HCT116 (cell line): ENCODE results near the gene PLD3. TPM values are rescaled to one million over a fixed set of nuclear protein-coding genes. Genes with fewer than 3 reads are reported as not detected.

Experiments
- ATAC-seq: fragments of 200-7000 bp; cut with Tn5 transposase; 2 replicates; pipeline ENCODE4 v1.9.1; 2020; ENCODE audit warnings: mild to moderate bottlenecking, moderate library complexity
- BruUV-seq: library from RNA; stranded (reverse); fragments of 400-500 nt; replicated peaks from 2 replicates; lab custom pipeline; 2021; lab: Mats Ljungman, UMichigan
- CTCF ChIA-PET: fragments of 300-600 bp; sonication (Branson Sonifier 250); formaldehyde crosslinking; loops from one replicate; lab custom pipeline; 2021; ENCODE audit warnings: antibody characterized with exemption; lab: Charles Lee
- POLR2A ChIA-PET: fragments of 300-600, 350-600 bp; sonication (Branson Sonifier 250); formaldehyde crosslinking; loops from one replicate; lab custom pipeline; 2021; ENCODE audit warnings: antibody characterized with exemption; lab: Charles Lee
- RAD21 ChIA-PET, 2 experiments: fragments of 300-600 bp; sonication (Branson Sonifier 250); formaldehyde crosslinking; loops; one replicate each; lab custom pipeline; 2023; ENCODE audit warnings: low total read pairs in 2 of 2; ENCODE audit not compliant: uncharacterized antibody in 2 of 2, unreplicated experiment in 2 of 2, low non-redundant PET in 1 of 2; lab: Charles Lee
- DNase-seq: peaks from one replicate; pipeline ENCODE4 v3.0.0-alpha.2; 2010; ENCODE audit warnings: low read depth, low spot score
- H2AFZ ChIP-seq: fragments of 200-600 bp; shearing (Covaris generic), sonication (generic); 2 replicates; pipeline ENCODE4 v1.6.1; 2017; ENCODE audit warnings: low read depth, mixed run types, mixed read lengths, antibody characterized with exemption, low read length; ENCODE audit not compliant: poor library complexity, severe bottlenecking
- H3K27ac ChIP-seq: 2 replicates; pipeline ENCODE4 v1.5.1; 2012; ENCODE audit warnings: low read depth, low read length
- H3K27me3 ChIP-seq: fragments of 200-600 bp; sonication (generic); 2 replicates; pipeline ENCODE4 v1.6.1; 2016; ENCODE audit warnings: mixed run types, low read length, mixed read lengths; ENCODE audit not compliant: insufficient read depth
- H3K36me3 ChIP-seq, 2 experiments: fragments of 200-500 bp in 1 of 2; fragments of 200-600 bp in 1 of 2; sonication (Bioruptor generic) in 1 of 2; sonication (generic) in 1 of 2; 2 replicates each; pipeline versions ENCODE4 v1.5.1 to v1.6.1; 2014 to 2016; ENCODE audit warnings: low read length in 2 of 2, inconsistent platforms in 1 of 2, mixed read lengths in 1 of 2, mixed run types in 1 of 2; ENCODE audit not compliant: insufficient read depth in 2 of 2, control insufficient read depth in 1 of 2
- H3K4me1 ChIP-seq, 2 experiments: fragments of 200-600 bp in 1 of 2; sonication (generic) in 1 of 2; 2 replicates each; pipeline versions ENCODE4 v1.5.1 to v1.6.1; 2012 to 2017; ENCODE audit warnings: low read length in 2 of 2, inconsistent platforms in 1 of 2, mild to moderate bottlenecking in 1 of 2, mixed read lengths in 1 of 2, mixed run types in 1 of 2, moderate library complexity in 1 of 2; ENCODE audit not compliant: insufficient read depth in 2 of 2, control insufficient read depth in 1 of 2
- H3K4me2 ChIP-seq: fragments of 200-600 bp; sonication (generic); 2 replicates; pipeline ENCODE4 v1.6.1; 2017; ENCODE audit warnings: mixed run types, low read length, mixed read lengths
- H3K4me3 ChIP-seq, 2 experiments: fragments of 200-600 bp in 1 of 2; sonication (generic) in 1 of 2; replicated peaks in 1 of 2; 2 replicates each; pipeline ENCODE4 v1.5.1; 2011 to 2016; ENCODE audit warnings: low read length in 2 of 2, control low read depth in 1 of 2, low read depth in 1 of 2, mild to moderate bottlenecking in 1 of 2, mixed read lengths in 1 of 2, mixed run types in 1 of 2
- H3K79me2 ChIP-seq: fragments of 200-600 bp; sonication (generic); 2 replicates; pipeline ENCODE4 v1.6.1; 2017; ENCODE audit warnings: mild to moderate bottlenecking, mixed run types, low read length, moderate library complexity, mixed read lengths; ENCODE audit not compliant: insufficient read depth
- H3K9ac ChIP-seq: fragments of 200-600 bp; sonication (generic); 2 replicates; pipeline ENCODE4 v1.6.1; 2016; ENCODE audit warnings: low read length, mixed read lengths
- H3K9me2 ChIP-seq: fragments of 200-600 bp; sonication (generic), shearing (Covaris generic); 2 replicates; pipeline ENCODE4 v1.6.1; 2017; ENCODE audit warnings: mixed run types, mild to moderate bottlenecking, moderate library complexity; ENCODE audit not compliant: insufficient read depth
- H3K9me3 ChIP-seq, 2 experiments: fragments of 200-500 bp in 1 of 2; fragments of 200-600 bp in 1 of 2; sonication (Bioruptor generic) in 1 of 2; sonication (generic) in 1 of 2; 2 replicates each; pipeline ENCODE4 v1.6.1; 2014 to 2017; ENCODE audit warnings: low read length in 2 of 2, mixed read lengths in 2 of 2, inconsistent platforms in 1 of 2, low read depth in 1 of 2, mild to moderate bottlenecking in 1 of 2, mixed run types in 1 of 2, moderate library complexity in 1 of 2; ENCODE audit not compliant: control insufficient read depth in 1 of 2, insufficient read depth in 1 of 2
- H4K20me1 ChIP-seq: fragments of 200-600 bp; sonication (generic), shearing (Covaris generic); 2 replicates; pipeline ENCODE4 v1.6.1; 2017; ENCODE audit warnings: mixed run types, mild to moderate bottlenecking, moderate library complexity; ENCODE audit not compliant: insufficient read depth
- MAX ChIP-seq: IDR thresholded peaks from 2 replicates; pipeline ENCODE4 v1.6.1; 2012
- POLR2AphosphoS5 ChIP-seq: IDR thresholded peaks from 2 replicates; pipeline ENCODE4 v1.6.1; 2011; ENCODE audit warnings: mild to moderate bottlenecking, low read depth, low read length, moderate library complexity
- SRF ChIP-seq: IDR thresholded peaks from 2 replicates; pipeline ENCODE4 v1.6.1; 2012; ENCODE audit warnings: low read depth
- TCF7L2 ChIP-seq: IDR thresholded peaks from 2 replicates; pipeline ENCODE4 v1.7.0; 2011; ENCODE audit warnings: borderline replicate concordance, inconsistent platforms; ENCODE audit not compliant: insufficient read depth, insufficient read length; ENCODE audit errors: extremely low read depth
- YY1 ChIP-seq: IDR thresholded peaks from 2 replicates; pipeline ENCODE4 v1.6.1; 2011; ENCODE audit warnings: low read length, low read depth, moderate library complexity, mild to moderate bottlenecking; ENCODE audit not compliant: insufficient replicate concordance; ENCODE audit errors: extremely low read depth
- intact Hi-C: fragments of 100-400 bp; cut with micrococcal nuclease; formaldehyde crosslinking; loops from 2 replicates; pipeline ENCODE4 v1.10.0; 2022
- total RNA-seq: library from RNA; stranded (reverse); gene quantifications from one replicate; pipeline ENCODE4 v1.2.1, GENCODE V29; 2021; ENCODE audit not compliant: unreplicated experiment
- TF ChIP-seq, protein P1 (sequence below): IDR thresholded peaks from 2 replicates; pipeline ENCODE4 v1.6.1; 2012
- TF ChIP-seq, protein P2 (sequence below), 3 experiments: fragments of 200-600 bp in 1 of 3; sonication (generic) in 1 of 3; IDR thresholded peaks in 2 of 3; conservative IDR thresholded peaks in 1 of 3; 2 replicates each; pipeline ENCODE4 v1.5.1; 2012 to 2017; ENCODE audit warnings: low read depth in 2 of 3, low read length in 2 of 3, antibody characterized with exemption in 1 of 3, borderline replicate concordance in 1 of 3, control low read depth in 1 of 3, mild to moderate bottlenecking in 1 of 3, mixed read lengths in 1 of 3, mixed run types in 1 of 3, moderate library complexity in 1 of 3; ENCODE audit not compliant: insufficient read depth in 1 of 3

PLD3 gene
- total RNA-seq, 1 experiment from 2014 or later, result 123 TPM

GRCh38 chr19:40392894-40393517, 44.5 kb downstream of the PLD3 start (continued):
- TF ChIP-seq YY1, result no peak
- TF ChIP-seq, protein P1, sequence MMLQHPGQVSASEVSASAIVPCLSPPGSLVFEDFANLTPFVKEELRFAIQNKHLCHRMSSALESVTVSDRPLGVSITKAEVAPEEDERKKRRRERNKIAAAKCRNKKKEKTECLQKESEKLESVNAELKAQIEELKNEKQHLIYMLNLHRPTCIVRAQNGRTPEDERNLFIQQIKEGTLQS, result no peak

GRCh38 chr19:40393894-40394815, 45.7 kb downstream of the PLD3 start:
- ATAC-seq, result no peak
- no peak for DNase-seq
- CTCF ChIA-PET, result interaction anchor here (1.7 kb wide), 1 partner anchor 27 kb away, joined by 6 read pairs; no protein-coding TSS in a partner anchor
- intact Hi-C loops, result no loop called here
- no peak for TF ChIP-seq MAX
- TF ChIP-seq, protein P1, result no peak
- no peak for TF ChIP-seq TCF7L2
- TF ChIP-seq, protein P2, sequence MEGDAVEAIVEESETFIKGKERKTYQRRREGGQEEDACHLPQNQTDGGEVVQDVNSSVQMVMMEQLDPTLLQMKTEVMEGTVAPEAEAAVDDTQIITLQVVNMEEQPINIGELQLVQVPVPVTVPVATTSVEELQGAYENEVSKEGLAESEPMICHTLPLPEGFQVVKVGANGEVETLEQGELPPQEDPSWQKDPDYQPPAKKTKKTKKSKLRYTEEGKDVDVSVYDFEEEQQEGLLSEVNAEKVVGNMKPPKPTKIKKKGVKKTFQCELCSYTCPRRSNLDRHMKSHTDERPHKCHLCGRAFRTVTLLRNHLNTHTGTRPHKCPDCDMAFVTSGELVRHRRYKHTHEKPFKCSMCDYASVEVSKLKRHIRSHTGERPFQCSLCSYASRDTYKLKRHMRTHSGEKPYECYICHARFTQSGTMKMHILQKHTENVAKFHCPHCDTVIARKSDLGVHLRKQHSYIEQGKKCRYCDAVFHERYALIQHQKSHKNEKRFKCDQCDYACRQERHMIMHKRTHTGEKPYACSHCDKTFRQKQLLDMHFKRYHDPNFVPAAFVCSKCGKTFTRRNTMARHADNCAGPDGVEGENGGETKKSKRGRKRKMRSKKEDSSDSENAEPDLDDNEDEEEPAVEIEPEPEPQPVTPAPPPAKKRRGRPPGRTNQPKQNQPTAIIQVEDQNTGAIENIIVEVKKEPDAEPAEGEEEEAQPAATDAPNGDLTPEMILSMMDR (IDR thresholded peaks at IDR 0.05 in 2 of 3, conservative IDR thresholded peaks at IDR 0.05 in 1 of 3; ENCODE audit: borderline replicate concordance in 1 of 3, insufficient read depth in 1 of 3, low read depth in 2 of 3, low read length in 2 of 3), result no peak
- TF ChIP-seq POLR2AphosphoS5, result no peak
- no peak for TF ChIP-seq SRF
- Histone ChIP-seq H3K27me3 (no peaks in the 10 kb centered on the region), H3K9me2 (no peaks in the 10 kb centered on the region), H3K4me1 (peaks cover 15 to 26% of the 10 kb centered on the region in 2 experiments), H3K9ac (no peak overlapping the region), H4K20me1 (no peaks in the 10 kb centered on the region), H3K27ac (no peak overlapping the region; the same call in 1 of the 2 replicates), H3K4me2 (no peak overlapping the region), H3K79me2 (no peaks in the 10 kb centered on the region), H3K9me3 (no peaks in the 10 kb centered on the region), H2AFZ (no peak overlapping the region), H3K36me3 (no peaks in the 10 kb centered on the region), H3K4me3 (no peak overlapping the region)
- POLR2A ChIA-PET, result interaction anchor here (1.2 kb wide), 1 partner anchor 32 kb away, joined by 3 read pairs; no protein-coding TSS in a partner anchor
- RAD21 ChIA-PET, result no interaction called here
- BruUV-seq, result no TSS peak
